ENCODE measurements around the gene TLR4.

The TLR4 gene

DNA sequence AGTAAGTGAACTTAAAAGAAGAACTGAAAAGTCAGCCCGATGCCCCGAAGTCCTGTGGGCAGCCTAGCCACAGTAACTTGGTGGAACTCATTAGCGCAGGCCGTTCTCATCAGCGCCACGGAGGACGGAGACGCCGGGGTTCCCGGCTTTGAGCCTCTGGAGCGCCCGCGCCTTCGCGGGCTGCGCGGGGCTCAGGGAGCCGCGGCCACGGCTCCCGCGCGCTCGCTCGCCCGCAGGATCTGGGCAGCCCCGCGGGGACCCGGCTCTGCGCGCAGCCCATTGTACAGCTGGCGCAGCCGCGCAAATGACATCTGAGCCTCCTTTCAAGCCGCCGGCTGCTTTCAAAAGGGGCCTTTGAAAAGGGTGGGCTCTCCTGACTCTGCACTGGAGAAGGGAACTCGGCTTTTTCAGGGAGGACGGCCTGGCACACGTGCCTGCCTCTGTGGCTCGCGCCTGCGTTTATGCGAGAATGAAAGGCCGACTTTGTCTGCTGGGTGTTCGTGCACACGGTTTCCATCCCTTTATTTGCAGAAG lies 40.7 kb downstream of the TLR4 start:
- DNase-seq (ENCODE audit: low read depth in 3 of 3): no peak

DNA sequence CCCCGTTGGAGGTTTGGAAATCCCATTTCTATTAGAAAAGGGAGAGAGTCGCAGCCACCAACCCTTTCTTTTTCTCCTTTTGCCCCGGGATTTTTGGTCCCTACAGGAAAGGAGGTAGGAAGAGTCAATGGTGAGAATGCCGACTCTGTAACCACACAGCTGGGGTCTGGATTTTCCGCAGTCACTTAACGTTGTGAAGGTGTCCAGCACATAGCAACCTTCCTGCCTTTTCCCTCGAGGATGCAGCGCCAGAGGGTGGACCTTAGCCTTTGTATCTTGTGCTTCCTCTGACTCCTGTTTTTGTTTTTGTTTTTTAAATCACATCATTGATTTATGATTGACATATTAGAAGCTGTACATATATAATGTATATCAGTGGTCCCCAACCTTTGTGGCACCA lies 41.4 kb downstream of the TLR4 start:
- DNase-seq (ENCODE audit: low read depth in 3 of 3): no peak

DNA sequence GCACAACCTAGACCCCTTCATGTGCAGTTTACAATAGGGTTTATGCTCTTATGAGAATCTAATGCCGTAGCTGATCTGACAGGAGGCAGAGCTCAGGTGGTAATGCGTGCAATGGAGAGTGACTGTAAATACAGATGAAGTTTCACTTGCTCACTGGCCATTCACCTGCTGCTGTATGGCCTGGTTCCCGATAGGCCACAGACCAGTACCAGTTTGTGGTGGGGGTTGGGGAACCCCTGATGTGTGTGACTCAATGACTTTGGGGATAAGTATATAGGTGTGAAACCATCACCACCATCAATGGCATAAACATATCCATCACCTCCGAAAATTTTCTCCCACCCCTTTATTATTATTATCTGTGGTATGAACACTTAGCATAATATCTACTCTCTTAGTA lies 42.1 kb downstream of the TLR4 start:
- DNase-seq (ENCODE audit: low read depth in 3 of 3): no peak

DNA sequence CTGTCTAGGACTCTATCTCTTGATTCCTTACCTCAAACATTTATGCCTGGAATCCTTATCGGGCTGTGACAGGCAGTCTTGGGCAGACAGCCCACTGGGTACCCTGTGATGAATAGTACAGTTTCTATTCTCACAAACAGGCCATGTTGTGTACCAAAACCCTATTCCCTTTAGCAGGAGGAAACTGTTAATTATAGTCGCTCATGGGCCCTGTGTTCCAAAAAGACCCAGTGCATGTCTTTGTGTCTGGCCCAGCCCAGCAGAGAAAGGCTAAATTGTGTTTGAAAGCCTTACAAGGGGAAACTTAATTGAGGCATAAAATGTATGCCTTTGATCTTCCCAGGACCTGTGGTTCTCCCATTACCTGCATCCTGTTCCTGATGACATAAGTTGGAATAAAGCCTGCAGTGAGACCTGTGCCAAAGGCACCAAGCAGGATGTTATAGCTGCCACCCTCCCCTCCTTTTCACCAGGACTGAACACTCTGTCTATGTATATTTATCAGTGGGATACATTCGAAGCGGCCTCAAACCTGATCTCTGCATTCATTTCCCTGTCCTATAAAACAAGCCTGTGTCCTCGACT lies 43.3 kb downstream of the TLR4 start:
- DNase-seq (ENCODE audit: low read depth in 3 of 3): no peak

DNA sequence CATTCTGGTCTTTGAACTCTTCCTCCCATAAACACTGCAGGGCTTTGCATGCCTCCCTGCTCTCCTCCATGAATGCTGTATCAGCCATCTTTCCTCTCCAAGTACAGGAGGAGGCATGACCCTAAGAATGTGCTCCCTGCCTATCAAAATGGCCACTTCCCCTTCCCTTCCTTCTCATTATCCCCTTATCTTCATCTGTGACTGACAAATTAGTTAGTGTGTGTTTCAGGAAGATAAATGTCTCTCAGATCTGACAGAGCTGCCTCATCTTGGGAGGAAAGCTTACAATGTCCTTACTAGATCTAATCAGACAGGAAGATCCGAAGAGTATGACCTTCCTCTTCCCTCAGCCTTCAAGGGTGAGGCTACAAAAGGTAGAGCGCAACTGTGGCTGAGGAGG lies 46.2 kb downstream of the TLR4 start:
- DNase-seq (ENCODE audit: low read depth in 3 of 3): no peak

DNA sequence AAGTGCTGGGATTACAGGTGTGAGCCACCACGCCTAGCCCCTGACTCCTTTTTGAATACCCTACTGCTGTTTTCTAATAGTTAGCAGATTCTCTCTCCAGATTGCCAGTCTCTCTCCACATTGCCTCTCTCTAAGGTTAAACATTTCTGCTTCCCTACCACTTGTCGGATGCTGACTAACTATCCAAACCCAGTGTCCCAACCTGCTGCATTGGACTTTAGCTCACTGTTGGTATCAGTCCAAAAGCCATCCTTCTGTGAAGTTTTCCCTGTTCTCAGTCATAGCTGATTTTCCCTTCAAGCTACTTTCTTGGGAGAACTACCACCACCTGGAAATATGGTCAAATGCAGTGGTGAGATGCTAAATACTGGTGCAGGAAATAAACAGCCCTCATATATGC lies 48.7 kb downstream of the TLR4 start:
- DNase-seq (ENCODE audit: low read depth in 3 of 3): no peak

DNA sequence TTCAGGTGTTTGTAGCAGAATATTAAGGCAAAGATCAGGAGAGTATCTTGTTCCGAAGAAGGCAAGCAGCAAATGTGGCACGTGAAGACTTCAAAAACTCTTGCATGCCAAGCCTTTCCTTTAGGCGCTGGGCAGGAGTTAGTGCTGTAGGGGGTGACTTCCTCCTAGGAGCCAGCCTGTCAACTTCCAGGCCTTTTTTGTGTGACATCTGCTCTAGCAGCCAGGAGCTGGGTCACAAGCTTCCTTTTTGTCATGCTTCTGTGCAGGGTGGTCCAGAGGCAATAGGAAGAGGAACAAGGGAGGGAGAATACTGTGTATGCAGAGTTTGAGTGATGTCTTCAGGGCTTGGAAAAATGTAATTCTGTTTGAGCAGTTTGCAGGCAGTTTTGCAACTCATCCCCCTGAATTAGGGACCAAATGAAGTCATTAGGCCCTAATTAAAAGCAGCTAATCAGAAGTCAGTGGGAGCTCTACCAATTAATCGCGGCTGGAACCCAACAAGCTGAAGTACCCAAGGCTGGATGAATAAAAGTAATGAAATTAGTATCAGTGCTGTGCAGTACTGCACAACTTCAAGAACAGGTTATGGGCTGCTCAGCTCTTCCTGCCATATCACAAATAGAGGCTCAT lies 53.5 kb downstream of the TLR4 start:
- no peak for DNase-seq (ENCODE audit: low read depth in 3 of 3)

DNA sequence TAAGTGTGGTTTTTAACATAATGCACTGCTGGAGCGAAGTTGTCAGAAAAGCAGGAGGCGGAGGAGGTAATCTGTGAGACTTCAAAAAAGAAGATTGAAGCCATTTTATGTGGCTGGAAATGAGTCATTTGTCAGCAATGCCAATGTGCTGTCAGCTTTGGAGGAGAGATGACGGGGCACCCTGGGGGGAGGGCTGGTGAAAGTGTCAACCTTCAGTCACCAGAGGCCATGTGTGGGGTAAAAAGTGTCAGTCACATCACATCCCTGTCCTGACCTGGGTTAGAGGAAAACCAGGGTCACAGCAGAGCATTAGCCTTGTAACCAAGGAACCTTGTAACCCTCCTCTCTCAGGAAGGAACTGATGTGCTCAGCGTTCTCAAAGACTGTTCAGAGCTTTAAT lies 59.1 kb downstream of the TLR4 start:
- no peak for DNase-seq (ENCODE audit: low read depth in 3 of 3)

DNA sequence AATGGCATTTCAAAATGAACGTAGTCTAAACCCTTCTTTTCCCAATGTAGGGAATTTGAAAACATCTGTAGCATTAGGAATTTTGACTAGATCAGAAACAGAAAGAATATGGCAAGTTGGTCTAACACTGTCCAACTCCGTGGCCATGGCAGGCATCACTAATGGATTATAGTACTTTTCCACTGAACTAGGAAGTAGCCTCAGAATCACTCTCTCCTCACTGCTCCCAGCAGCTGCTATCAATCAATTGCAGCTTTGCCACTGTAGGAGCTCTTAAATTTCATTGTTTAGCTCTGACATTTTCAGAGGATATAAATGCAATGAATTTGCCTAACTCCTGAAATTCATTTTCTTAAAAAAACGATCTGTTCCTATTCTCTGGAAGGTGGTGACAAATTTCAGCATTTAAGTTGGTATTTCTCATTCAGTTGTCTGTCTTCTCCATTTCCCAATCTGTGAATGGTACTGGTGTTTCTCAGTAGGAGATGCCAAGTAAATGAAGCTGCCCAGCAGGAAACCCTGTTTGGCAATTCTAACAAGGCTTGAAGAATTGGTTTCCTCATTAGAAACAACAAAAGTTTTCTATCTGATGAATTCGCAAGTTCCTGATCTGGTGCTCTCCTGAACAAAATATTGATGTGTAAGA lies 64.7 kb downstream of the TLR4 start:
- DNase-seq (ENCODE audit: low read depth in 3 of 3): no peak

DNA sequence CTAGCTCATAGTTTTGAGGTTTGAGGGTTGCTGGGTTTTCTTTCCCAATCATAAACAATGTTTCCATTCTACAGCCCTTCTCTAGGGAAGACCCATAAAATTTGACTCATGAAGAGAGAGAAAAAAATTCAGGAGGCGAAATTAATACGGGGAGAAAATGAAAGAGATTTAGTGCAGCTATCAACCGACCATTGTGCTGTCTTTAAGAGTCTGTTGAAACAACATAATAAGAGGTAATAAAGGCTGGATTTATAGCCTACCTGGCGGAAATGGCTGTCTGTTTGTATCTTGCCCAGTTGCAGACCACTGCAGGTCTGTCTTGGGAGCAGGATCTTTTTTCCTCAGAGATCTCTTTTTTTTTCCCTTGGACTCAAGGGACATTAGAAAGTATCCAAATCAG lies 66.9 kb downstream of the TLR4 start:
- no peak for DNase-seq (ENCODE audit: low read depth in 3 of 3)

DNA sequence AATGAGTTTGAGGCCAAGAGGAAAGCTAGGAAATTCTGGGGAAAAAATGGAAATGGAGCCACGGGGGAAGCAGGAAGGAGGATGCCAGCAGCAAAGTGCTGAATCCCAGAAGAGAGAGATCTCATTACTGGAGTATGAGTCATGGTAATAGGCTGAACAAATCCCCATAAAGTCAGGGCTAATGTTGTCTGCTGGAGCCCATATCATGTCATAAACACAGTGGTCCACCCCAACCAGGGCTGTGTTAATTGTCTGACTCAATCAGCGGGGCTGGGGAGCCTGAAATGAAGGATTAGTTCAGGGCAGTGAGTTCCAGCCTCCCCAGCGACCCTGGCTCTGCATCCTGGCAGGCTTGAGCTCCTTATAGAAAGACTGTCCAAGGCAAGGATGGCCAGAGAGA lies 68.8 kb downstream of the TLR4 start:
- DNase-seq (ENCODE audit: low read depth in 3 of 3): no peak

All from stimulated activated CD4-positive, alpha-beta T cell treated with anti-CD3 and anti-CD28 coated beads, TNF-alpha, amount 100 ng/mL, for 4 hours (primary cell).